Measurements from ENCODE around the gene EYS. TPM values are rescaled to one million over a fixed set of nuclear protein-coding genes. Genes with fewer than 3 reads are reported as not detected.

EYS gene
- total RNA-seq, 1 donor from 2014 or later, result 0.08 TPM

DNA sequence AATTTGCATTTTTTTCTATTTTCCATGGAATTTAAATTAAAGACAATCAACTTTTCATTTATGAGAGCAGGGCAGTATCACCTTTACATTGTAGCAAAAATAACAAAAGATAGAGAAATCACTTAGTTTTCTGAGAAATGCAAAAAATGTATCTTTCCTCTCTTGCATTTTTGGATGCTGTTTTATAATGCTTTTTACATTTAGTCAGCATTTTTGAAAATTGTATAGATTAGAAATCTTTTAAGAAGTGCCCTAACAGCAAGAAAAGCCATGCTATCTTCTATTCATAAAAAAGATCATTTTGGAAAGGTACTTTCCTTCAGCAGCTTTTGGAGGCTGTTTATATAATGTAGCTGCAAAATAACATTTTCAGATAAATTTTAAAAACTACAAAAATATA, 421.8 kb downstream of the EYS start:
- Histone ChIP-seq H3K36me3 (no peaks in the 10 kb centered on the region), H3K4me1 (no peaks in the 10 kb centered on the region), H3K27ac (replicated peaks) (no peak overlapping the region), H3K27me3 (ENCODE audit: low read depth) (no peaks in the 10 kb centered on the region), H3K9me3 (replicated peaks) (no peaks in the 10 kb centered on the region), H3K4me3 (no peak overlapping the region)
- DNase-seq, result no peak
- intact Hi-C loops (cut with micrococcal nuclease), result no loop called here
- TF ChIP-seq, protein P1, sequence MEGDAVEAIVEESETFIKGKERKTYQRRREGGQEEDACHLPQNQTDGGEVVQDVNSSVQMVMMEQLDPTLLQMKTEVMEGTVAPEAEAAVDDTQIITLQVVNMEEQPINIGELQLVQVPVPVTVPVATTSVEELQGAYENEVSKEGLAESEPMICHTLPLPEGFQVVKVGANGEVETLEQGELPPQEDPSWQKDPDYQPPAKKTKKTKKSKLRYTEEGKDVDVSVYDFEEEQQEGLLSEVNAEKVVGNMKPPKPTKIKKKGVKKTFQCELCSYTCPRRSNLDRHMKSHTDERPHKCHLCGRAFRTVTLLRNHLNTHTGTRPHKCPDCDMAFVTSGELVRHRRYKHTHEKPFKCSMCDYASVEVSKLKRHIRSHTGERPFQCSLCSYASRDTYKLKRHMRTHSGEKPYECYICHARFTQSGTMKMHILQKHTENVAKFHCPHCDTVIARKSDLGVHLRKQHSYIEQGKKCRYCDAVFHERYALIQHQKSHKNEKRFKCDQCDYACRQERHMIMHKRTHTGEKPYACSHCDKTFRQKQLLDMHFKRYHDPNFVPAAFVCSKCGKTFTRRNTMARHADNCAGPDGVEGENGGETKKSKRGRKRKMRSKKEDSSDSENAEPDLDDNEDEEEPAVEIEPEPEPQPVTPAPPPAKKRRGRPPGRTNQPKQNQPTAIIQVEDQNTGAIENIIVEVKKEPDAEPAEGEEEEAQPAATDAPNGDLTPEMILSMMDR (IDR thresholded peaks at IDR 0.05; ENCODE audit: borderline replicate concordance), result no peak

DNA sequence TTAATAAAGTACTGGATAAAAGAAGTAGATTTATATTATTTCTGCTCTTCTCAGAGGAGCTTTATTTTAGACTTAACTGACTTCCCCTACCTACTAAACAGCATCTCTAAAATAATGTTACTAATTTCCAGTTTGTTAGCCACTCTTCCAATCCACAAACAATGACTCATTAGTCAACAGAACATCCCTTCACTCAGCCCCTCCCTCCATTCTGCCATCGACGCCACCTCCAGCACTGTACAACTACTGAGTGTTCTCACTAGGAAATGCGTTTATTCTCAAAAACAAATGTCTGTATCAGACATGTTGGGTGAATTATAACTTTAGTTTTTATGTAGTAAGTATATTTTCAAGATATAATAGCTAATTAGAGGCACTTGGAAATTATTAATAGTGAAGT, 427.0 kb downstream of the EYS start:
- TF ChIP-seq, protein P1 (IDR thresholded peaks at IDR 0.05; ENCODE audit: borderline replicate concordance), result no peak
- Histone ChIP-seq H3K27me3 (ENCODE audit: low read depth) (no peaks in the 10 kb centered on the region), H3K4me3 (no peak overlapping the region), H3K9me3 (replicated peaks) (no peaks in the 10 kb centered on the region), H3K4me1 (no peaks in the 10 kb centered on the region), H3K36me3 (no peaks in the 10 kb centered on the region), H3K27ac (replicated peaks) (no peak overlapping the region)
- no peak for DNase-seq
- intact Hi-C loops (cut with micrococcal nuclease), result no loop called here

DNA sequence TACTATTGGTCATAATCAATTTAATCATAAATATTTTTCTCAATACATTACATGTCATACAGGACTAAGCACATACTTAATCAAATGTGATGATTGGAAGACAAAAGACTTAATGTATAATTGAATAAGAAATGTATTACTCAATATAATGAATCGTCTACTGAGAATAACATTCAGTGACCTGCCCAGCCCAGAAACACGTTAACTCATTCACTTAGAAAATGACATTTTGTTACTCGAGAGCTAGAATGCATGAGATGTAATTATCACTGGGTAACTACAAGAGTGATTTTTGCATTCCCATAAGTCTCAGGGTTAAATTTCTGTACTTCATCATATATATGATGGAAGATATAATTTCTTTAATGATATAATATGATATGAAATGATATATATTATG, 444.8 kb downstream of the EYS start:
- Histone ChIP-seq H3K4me3 (no peak overlapping the region), H3K27me3 (ENCODE audit: low read depth) (no peaks in the 10 kb centered on the region), H3K4me1 (no peaks in the 10 kb centered on the region), H3K36me3 (no peaks in the 10 kb centered on the region), H3K9me3 (replicated peaks) (peaks cover 10% of the 10 kb centered on the region), H3K27ac (replicated peaks) (no peak overlapping the region)
- DNase-seq, result no peak
- TF ChIP-seq, protein P1 (IDR thresholded peaks at IDR 0.05; ENCODE audit: borderline replicate concordance), result no peak
- intact Hi-C loops (cut with micrococcal nuclease), result no loop called here

DNA sequence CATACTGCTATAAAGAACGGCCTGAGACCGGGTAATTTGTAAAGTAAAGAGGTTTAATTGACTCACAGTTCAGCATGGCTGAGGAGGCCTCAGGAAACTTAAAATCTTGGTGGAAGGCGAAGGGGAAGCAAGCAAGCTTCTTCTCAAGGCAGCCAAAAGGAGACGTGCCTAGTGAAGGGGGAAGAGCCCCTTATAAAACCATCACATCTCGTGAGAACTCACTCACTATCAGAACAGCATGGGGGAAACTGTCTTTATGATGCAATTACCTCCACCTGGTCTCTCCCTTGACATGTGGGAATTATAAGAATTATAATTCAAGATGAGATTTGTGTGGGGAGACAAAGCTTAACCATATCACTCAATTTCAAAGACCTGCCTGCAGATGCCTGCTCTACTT, 447.0 kb downstream of the EYS start:
- intact Hi-C loops (cut with micrococcal nuclease), result no loop called here
- no peaks in the 10 kb centered on the region for H3K36me3 ChIP-seq
- no peaks in the 10 kb centered on the region for H3K27me3 ChIP-seq (ENCODE audit: low read depth)
- TF ChIP-seq, protein P1 (IDR thresholded peaks at IDR 0.05; ENCODE audit: borderline replicate concordance), result no peak
- H3K9me3 ChIP-seq (replicated peaks), result peaks cover 10% of the 10 kb centered on the region
- H3K4me3 ChIP-seq, result no peak overlapping the region
- H3K27ac ChIP-seq (replicated peaks), result no peak overlapping the region
- no peaks in the 10 kb centered on the region for H3K4me1 ChIP-seq
- DNase-seq, result no peak

DNA sequence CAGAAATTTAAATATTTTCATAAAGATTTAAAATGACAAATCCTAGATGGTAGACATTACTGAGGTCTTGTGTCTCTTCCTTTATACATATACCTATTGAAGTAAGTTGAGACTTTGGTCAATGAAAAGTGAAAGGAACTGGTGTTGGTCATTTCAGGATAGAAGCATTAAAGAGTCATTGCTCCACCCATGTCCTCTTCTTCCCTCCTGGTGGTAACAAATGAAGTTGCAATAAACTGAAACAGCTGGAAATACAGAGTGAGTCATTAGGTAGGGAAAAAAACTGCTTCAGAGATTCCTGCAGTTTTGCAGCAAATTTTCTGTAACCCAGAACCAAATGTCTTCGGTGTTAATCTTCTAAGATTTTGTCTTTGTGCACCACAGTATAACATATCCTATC, 448.0 kb downstream of the EYS start:
- intact Hi-C loops (cut with micrococcal nuclease), result no loop called here
- Histone ChIP-seq H3K27ac (replicated peaks) (no peak overlapping the region), H3K4me3 (no peak overlapping the region), H3K4me1 (no peaks in the 10 kb centered on the region), H3K9me3 (replicated peaks) (peaks cover 10% of the 10 kb centered on the region), H3K36me3 (no peaks in the 10 kb centered on the region), H3K27me3 (ENCODE audit: low read depth) (no peaks in the 10 kb centered on the region)
- TF ChIP-seq, protein P1 (IDR thresholded peaks at IDR 0.05; ENCODE audit: borderline replicate concordance), result no peak
- no peak for DNase-seq

DNA sequence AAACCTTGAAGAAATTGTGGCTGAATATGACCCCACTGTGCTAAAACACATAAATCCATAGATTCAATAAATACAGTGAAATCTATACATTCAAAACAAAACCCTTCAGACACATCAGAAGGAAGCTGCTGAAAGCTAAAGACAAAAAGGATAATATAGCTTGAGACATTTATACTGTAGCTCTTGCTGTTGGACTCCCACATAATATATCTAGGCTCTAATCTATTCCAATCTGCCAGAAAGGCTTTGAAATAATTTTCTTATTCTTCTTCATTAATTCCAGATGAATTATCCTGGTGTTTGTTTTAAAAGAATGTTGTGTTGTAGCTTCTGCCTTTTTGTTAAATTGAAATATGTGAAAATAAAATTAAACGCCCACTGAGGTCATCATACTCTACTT, 454.0 kb downstream of the EYS start:
- Histone ChIP-seq H3K36me3 (no peaks in the 10 kb centered on the region), H3K4me3 (no peak overlapping the region), H3K27ac (replicated peaks) (no peak overlapping the region), H3K9me3 (replicated peaks) (peaks cover 6% of the 10 kb centered on the region), H3K4me1 (no peaks in the 10 kb centered on the region), H3K27me3 (ENCODE audit: low read depth) (no peaks in the 10 kb centered on the region)
- intact Hi-C loops (cut with micrococcal nuclease), result no loop called here
- TF ChIP-seq, protein P1 (IDR thresholded peaks at IDR 0.05; ENCODE audit: borderline replicate concordance), result no peak
- no peak for DNase-seq

Measured in left ventricle myocardium inferior (tissue), 1 donor.